Sciatic nerve (tissue), 2 donors: ENCODE data around the gene ATP7A. TPM values are rescaled to one million over a fixed set of nuclear protein-coding genes. Genes with fewer than 3 reads are reported as not detected.
A peak's percentile ranks its signal among the peaks of the same experiment; 100 is the strongest.
"Not testable (repeated sequence)": the region's sequence is repeated elsewhere in the genome, so short reads cannot be mapped to it uniquely, and the experiment has no call there.

Experiments
- ATAC-seq: fragments of 200-7000 bp; cut with Tn5 transposase; one replicate; pipeline ENCODE4 v1.9.1; 2020; ENCODE audit warnings: mild to moderate bottlenecking, moderate library complexity
- DNase-seq: peaks from one replicate; pipeline ENCODE4 v3.0.0-alpha.2; 2020; ENCODE audit warnings: low spot score
- intact Hi-C: fragments of 100-400 bp; cut with DNase I; formaldehyde crosslinking; loops from one replicate; pipeline ENCODE4 v1.14.2; 2022
- total RNA-seq: library from RNA; stranded (reverse); fragmentation: NEBNext Ultra II Directional; extraction: Animal tissue kit (Norgen Biotek cat#: 25700); gene quantifications from one replicate; pipeline ENCODE4 v1.2.1, GENCODE V29; 2021
- donor health status: DM: no; HTN: no; CAD: no.
- donor health status: DM: no; HTN: no; CAD: no.

The ATP7A gene
- 15.2 TPM for total RNA-seq

DNA sequence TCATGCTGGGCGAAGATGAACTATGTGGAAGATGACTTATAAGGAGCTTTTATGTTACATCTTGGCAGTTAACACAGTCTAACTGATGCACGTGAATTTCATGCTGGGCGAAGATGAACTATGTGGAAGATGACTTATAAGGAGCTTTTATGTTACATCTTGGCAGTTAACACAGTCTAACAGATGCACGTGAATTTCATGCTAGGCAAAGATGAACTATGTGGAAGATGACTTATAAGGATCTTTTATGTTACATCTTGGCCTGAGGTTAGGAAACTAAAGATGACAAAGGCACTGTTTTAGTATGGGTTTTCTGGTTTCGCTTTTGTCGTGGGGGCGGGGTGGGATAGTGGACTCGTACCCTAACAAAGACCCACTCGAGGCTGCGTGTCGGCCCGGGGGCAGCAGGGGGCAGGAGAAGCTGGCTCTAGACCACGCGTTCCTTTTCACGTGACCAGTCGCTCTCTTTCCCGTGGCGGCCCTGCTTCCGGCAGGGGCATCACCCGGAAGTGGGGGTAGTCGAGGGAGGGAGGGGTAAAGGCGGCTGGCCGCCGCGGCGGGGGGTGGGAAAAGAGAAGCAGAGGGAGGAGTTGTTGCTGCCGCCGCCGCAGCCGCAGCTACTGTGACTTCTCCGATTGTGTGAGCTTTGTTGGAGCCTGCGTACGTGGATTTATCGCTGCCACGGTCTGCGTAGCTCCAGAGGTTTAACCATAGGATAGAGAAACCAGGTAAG is at the start of gene ATP7A:
Gene ATP7A, plus strand, starts transcription at position 586 of the 733 bp plus-strand sequence. CDS start 60,949 bp downstream, outside the sequence.
- intact Hi-C loops, result no loop called here
- DNase-seq (peak; percentile 91), ATAC-seq (peak; percentile 99)

DNA sequence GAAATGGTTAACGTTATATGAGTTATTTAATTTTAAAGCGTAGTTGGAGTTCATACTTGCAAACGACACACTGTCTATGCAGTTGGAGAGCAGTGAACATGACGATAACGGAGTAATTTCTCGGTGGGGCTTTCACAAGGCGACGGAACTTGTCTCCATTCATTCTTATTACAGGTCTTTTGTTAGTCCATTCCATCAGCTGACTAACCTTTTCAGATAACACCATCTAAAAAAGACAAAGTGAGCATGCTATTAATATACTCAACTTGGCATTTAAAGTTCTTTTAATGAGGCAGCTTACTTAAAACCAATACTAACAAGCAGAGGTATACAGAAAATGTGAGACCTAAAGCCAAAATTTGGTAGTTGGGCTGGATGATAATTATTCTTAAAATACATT is 35.1 kb upstream of the ATP7A start:
- intact Hi-C loops, result no loop called here

DNA sequence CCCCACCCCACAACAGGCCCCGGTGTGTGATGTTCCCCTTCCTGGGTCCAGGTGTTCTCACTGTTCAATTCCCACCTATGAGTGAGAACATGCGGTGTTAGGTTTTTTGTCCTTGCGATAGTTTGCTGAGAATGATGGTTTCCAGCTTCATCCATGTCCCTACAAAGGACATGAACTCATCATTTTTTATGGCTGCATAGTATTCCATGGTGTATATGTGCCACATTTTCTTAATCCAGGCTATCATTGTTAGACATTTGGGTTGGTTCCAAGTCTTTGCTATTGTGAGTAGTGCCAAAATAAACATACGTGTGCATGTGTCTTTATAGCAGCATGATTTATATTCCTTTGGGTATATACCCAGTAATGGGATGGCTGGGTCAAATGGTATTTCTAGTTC is 29.1 kb upstream of the ATP7A start:
- DNase-seq, ATAC-seq, intact Hi-C loops: not testable (repeated sequence)

More for the DNA sequence above, 35.1 kb upstream of the ATP7A start:
- ATAC-seq (no peak), DNase-seq (no peak)

DNA sequence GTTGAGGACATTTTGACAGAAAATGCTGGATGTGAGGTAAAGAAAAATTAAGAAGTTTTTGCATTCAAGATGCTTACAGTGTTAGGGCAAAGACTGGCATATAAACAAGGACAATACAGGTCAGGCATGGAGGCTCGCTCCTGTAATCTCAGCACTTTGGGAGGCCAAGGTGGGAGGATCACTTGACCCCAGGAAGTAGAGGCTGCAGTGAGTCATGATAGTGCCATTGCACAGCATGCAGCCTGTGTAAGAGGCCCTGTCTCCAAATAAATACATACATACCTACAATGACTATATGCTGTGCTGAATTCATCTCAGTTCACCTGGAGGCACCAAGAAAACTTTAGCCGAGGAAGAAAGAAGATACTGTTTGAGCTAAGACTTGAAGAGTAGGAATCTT is 17.6 kb upstream of the ATP7A start:
- ATAC-seq (no peak), DNase-seq (no peak)
- intact Hi-C loops, result no loop called here

DNA sequence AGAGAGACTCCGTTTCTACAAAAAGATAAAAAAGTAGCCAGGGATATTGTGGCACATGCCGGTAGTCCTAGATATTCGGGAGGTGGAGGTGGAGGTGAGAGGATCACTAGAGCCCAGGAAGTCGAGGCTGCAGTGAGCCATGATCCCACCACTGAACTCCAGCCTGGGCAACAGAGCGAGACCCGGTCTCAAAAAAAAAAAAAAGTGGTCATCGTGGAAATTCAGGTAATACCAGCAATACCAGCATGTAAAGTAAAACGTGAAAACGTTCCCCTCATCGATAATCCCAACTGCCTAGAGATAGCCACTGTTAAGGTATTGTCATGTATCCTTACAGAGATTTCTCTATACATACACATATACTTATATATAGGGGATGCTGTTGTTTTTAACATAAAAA is 16.8 kb upstream of the ATP7A start:
- ATAC-seq, result no peak
- intact Hi-C loops, result no loop called here
- DNase-seq, result no peak

DNA sequence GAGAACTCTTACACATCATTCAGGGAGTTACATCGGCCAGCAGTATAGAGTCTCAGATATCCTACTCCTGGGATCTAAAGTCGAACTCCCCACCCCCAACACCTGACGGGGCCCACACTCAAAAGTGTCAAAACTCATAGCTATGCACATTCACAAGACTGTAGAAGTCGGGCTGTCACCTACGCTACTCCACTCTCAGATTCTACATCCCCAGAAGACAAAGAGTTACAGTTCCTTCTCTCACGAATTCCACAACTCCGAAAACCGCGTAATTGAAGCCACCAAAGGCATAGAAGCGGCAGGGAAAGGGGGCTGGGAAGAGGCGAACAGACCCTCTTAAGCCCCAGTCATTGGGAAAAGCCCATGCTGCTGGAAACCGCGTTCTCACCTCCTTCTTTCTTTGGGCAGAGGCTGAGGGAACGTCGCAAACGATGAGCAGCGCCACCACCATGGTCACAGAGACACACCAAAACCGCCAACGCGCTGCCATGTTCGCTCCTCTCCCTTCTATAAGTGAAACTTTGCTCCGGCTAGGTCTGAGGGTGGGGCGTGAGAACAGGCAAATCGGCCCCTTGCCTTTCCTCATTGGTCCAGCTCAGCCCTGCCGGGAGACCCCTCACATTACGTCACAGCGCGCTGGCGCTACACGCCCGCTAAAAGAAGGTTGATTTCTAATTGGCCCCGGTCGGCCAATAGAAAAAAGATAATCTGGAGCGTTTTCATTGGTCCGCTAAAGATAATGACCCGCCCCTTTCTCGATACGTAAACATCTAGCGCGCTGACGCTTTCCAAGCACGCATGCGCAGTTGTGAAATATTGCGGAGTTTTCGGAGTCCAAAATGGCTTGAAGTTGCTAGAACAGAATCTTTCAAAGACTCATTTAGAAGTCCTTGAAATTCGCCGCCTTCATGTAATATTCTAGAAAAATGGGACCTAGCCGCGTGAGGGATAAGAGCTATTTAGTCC is 15.3 kb upstream of the ATP7A start, which contains the start of gene MAGT1:
Gene MAGT1, minus strand, starts transcription at position 515 of the 966 bp plus-strand sequence. Its CDS starts 25 bp downstream, at position 490.
- peak; percentile 98 for ATAC-seq
- DNase-seq, result peak; percentile 92
- intact Hi-C loops, result no loop called here

DNA sequence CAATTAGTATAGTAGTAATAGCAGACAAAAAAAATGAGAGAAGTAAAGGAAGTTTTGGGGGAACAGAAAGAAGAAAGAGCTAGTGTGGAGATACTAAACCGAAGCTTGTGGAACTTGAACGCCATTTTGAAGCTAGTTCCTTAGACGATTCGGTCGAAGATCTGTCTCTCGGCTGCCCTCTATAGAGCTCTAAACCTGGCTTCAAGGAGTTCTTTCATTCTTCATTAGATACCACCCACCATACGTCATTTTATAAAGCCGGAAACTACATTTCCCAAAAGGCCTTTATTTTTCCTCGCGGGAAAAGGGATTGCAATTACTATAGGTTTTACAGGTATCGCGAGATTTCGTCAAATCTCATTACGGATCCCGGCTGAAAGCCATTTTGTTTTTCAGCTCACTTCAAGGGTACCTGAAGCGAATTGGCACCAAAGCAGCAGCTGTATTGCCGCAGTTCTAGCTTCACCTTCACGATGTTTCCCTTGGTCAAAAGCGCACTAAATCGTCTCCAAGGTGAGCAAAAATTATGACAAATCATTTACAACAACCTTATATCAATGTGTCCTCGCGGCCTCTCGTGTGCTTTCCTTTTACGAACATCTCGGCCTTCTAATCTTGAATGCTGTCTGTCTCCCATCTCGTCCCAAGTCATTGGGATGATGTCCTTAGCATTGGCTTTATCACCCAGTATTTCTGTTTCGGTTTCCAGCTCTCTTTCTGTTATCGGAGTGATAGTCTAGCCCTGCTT is 11.2 kb upstream of the ATP7A start, which contains the start of gene COX7B:
Gene COX7B, plus strand, starts transcription at position 388 of the 748 bp plus-strand sequence. Its CDS starts 86 bp downstream, at position 474.
- intact Hi-C loops, result no loop called here
- ATAC-seq (peak; percentile 82), DNase-seq (peak; percentile 61)

DNA sequence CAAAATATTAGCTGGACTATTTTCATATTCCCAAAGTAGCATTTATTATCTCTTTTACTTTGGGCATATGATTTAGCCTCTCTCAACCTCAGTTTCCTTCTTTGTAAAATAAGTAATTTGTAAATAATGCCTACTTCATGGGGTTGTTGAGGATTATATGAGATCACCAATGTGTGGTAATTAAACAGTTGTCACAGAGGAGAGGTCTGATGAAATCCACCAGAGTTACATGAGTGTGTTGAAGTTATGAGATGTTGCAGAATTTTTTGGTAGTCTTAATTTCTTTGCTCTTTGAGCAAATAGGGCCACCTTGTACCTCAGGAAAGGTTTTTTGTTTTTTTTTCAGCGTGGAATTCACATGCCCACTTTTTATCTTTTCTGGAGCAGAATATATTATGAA is 9.8 kb upstream of the ATP7A start:
- no peak for ATAC-seq
- no peak for DNase-seq

DNA sequence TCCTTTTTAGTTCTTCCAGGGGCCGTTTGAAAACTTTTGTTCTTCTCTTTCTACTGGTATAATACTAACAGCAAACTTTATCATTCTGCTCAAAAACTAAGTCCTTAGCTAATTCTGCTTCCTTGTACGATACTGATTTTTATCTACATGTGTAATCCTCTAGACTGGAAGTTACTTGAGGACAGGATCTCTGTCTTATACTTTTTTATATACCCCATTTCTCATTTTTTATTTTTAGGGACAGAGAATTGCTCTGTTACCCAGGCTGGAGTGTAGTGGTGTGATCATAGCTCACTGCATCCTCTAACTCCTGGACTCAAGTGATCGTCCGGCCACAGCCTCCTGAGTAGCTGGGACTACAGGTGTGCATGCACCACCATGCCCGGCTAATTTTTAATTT is 9.0 kb upstream of the ATP7A start:
- ATAC-seq (no peak), DNase-seq (no peak)
- intact Hi-C loops, result no loop called here

More for the DNA sequence above, 9.8 kb upstream of the ATP7A start:
- intact Hi-C loops, result no loop called here

DNA sequence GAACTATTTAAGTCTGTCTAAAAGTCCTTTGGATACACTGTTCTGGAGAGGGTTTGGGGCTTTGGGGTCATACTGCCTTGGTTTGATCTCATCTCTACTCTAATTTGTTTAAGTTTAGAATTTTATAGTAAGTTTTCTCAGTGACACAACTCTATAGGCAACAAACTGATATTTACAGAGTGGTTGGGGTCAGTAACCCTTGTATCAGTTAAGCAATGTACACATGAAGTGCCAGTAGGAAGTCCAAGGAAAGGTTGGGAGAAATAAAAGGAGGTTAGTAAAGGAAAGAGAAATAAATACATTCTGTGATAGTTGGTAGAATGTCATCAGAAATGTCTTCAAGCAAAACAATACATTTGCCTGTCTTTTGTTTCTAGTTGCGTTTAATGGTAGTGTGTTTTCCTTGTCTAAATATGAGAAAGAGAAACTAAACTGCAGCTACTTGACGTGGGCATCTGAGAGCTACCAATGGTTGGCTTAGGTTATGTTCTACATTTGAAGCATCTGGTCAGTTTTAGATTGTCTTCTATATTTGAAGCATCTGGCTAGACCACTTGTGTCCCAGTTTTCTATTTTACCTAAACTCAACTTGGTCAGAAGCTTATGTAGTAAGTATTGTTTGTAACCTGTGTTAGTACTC is 6.9 kb downstream of the ATP7A start:
- intact Hi-C loops, result no loop called here

DNA sequence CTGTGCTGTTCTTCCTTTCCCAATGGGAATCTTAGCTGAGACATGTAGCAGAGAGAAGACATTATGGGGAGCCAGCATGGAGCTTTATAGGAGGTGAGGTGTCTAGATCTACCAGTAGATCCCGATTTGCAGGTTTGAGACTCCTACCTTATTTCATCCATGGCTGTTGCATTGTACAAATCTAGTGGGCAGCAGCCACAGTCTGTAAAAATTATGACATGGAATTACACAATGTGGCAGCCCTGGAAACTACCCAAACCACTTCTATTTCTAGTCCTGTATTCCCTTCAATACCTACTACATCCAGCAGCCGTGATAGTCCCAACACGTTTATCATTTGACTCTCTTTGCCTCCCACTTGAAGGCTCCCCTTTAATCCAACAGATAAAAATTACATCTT is 8.1 kb downstream of the ATP7A start:
- ATAC-seq (no peak), DNase-seq (no peak)
- intact Hi-C loops, result no loop called here

More for the DNA sequence above, 6.9 kb downstream of the ATP7A start:
- DNase-seq (no peak), ATAC-seq (no peak)

DNA sequence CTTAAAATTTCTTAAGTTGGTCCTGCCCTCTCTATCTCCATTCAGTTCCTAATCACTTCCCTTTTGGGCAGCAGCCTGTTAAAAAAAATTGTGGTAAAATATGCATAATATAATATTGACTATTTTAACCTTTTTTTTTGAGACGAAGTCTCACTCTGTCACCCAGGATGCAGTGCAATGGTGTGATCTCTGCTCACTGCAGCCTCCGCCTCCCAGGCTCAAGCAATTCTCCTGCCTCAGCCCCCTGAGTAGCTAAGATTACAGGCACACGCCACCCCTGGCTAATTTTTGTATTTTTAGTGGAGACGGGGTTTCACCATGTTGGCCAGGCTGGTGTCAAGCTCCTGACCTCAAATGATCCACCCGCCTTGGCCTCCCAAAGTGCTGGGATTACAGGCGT is 8.9 kb downstream of the ATP7A start:
- intact Hi-C loops, result not testable (repeated sequence)

DNA sequence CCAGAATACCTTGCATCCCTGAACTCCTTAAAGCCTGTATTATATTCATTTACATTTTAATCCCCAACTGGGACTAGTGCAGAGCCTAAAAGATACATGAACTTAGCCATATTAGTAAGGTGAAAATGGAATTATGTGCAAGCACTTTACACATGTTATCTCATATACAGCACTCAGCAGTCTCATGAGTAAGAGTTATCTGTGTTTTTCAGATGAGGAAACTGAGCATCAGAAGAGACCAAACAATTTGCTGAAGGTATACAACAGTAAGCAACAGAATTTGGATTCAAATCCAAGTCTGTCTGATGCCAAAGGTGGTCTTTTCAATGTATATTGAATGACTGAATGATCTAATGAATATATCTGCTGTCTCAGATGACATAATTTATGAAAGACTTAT is 12.3 kb downstream of the ATP7A start:
- DNase-seq (no peak), ATAC-seq (no peak)
- intact Hi-C loops, result loop anchor here (5.0 kb wide), 1 partner anchor 235 kb away; no protein-coding TSS in a partner anchor

More for the DNA sequence above, 8.9 kb downstream of the ATP7A start:
- ATAC-seq, DNase-seq: not testable (repeated sequence)

DNA sequence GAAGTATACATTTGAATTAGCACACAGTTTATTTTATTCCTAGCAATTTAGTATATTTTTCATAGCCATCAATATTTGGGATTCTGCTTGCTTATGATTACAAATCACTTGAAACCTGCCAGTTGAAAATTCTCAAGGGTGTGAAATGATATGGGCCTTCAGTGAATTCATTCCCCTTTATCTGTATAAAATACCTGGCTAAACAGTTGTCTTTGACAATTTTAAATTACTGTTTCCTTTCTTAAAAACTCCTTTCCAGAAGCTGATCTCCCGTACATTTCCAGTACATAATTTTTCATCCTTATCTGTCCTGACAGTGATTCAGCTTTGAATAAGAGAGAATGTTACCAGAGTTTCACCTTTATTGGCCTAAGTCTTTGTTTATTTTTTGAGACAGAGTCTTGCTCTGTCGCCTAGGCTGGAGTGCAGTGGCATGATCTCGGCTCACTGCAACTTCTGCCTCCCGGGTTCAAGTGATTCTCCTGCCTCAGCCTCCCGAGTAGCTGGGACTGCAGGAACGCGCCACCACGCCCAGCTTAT is 13.9 kb downstream of the ATP7A start:
- no peak for DNase-seq
- intact Hi-C loops, result loop anchor here (5.0 kb wide), 1 partner anchor 233 kb away; no protein-coding TSS in a partner anchor
- ATAC-seq, result no peak

DNA sequence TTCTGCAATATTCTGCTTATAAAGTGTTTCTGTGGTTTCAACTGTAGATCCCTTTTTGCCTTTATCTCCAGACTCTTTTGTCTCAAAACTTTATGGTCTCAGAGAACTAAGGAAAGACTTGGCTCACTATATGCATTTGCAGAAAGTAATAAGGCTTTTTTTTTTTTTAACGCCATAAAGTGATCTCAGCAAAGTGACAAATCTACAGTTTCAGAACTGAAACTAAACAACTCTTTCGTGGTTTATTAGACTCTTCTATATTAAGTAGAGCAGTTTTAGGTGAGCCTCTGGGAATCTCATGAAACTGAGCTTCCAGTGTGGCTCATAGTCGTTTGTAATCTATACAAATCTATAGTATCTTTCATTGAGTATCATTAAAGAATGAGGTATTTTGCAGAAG is 15.3 kb downstream of the ATP7A start:
- DNase-seq (no peak), ATAC-seq (no peak)
- intact Hi-C loops, result no loop called here

DNA sequence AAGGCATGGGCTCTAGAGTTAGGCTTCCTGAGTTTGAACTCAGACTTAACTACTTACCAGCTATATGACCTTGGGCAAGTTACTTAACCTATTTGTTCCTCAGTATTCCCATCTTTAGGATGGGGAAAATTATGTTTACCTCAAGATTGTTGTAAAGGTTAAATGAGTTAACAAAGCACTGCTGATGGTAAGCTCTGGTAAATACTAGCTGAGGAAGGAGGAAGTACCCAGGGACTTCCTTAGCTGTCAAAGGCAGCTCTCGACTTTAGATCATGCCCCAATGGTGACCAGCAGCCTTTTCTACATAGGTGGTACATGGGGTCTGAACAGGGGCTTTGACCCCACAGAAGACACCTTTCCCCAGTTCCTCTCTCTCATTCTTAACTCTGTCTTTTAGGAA is 20.1 kb downstream of the ATP7A start:
- ATAC-seq, result no peak
- intact Hi-C loops, result no loop called here
- no peak for DNase-seq

DNA sequence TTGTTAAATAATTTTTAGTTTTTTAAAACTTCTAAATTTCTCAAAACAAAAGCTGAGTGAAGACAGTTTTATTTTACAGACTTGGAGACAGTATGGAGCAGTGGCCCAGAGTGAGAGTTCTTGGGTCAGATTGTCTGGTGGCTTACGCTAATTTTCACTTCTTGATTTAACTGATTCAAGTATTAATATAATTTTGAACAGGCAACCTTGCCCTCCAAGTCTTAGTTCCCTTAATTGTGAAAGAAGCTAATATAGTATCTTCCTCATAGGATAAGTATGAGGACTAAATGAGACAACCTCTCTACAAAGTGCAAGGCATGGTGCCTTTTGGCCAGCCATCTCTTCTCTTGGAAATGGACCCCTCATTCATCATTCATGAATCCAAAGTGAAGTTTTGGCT is 25.4 kb downstream of the ATP7A start:
- ATAC-seq (no peak), DNase-seq (no peak)
- intact Hi-C loops, result no loop called here

DNA sequence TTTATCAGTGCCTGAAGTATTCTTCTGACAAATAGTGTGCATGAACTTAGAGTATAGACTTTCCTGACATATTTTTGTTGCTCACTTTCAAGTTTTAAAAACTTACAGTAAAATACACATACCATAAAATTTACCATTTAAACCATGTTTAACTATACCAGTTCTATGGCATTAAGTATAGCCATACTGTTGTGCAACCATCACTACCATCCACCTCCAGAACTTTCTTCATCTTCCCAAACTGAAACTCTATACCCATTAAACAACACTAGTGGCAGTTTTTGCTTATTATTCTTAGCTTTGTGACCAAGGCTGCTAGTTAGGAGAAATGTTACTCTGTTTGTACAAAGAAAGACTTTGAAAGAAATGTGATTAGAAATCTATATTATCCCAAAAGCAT is 25.8 kb downstream of the ATP7A start:
- intact Hi-C loops, result no loop called here
- DNase-seq (no peak), ATAC-seq (no peak)
